GM12892 (cell line): ENCODE results near the gene COA6.

ENCODE experiments used
- POLR2AphosphoS5 ChIP-seq: IDR thresholded peaks from 2 replicates; pipeline ENCODE4 v1.6.1; 2011; ENCODE audit warnings: low read depth, low read length, control low read depth
- TAF1 ChIP-seq: IDR thresholded peaks from 2 replicates; pipeline ENCODE4 v1.6.1; 2011; ENCODE audit warnings: low read depth, mild to moderate bottlenecking, control low read depth, low read length, borderline replicate concordance

GRCh38 chr1:234327577-234328164 lies 45.6 kb upstream of the COA6 start:
- TF ChIP-seq POLR2AphosphoS5 (no peak), TAF1 (no peak)
